ENCODE data around the gene PLEKHA6.

PLEKHA6 gene

DNA sequence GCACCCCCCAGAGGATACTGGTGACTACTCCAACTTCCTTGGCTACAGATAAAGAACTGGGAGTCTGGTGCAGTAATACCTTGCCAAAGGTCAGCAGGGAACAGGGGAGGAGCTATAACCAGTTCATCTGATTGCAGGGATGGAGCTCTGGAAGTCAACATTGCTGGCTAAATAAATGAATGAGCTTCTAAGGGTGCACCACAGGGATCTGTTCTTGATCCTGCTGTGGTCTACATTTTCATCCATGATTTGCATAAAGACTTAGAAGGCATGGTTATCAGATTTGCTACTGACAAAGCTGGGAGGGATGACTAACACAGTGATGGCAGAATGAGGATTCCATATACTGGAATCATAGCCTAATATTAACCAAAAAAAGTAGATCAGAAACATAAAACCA is 18.3 kb downstream of the PLEKHA6 start:
- H3K9ac ChIP-seq (ENCODE audit: low read depth, low read length), result no peak overlapping the region
- H3K27me3 ChIP-seq (ENCODE audit: control insufficient read depth, insufficient read depth, low read length), result peaks cover 21% of the 10 kb centered on the region
- H3K4me3 ChIP-seq (ENCODE audit: low read length), result no peak overlapping the region
- H3K4me1 ChIP-seq (ENCODE audit: control insufficient read depth, insufficient read depth, low read length), result peaks cover 3% of the 10 kb centered on the region
- H3K9me3 ChIP-seq (replicated peaks; ENCODE audit: low read length), result no peaks in the 10 kb centered on the region
- no peaks in the 10 kb centered on the region for H3K36me3 ChIP-seq (ENCODE audit: insufficient read depth, low read length)
- no peak overlapping the region for H3K4me2 ChIP-seq (ENCODE audit: low read length)

DNA sequence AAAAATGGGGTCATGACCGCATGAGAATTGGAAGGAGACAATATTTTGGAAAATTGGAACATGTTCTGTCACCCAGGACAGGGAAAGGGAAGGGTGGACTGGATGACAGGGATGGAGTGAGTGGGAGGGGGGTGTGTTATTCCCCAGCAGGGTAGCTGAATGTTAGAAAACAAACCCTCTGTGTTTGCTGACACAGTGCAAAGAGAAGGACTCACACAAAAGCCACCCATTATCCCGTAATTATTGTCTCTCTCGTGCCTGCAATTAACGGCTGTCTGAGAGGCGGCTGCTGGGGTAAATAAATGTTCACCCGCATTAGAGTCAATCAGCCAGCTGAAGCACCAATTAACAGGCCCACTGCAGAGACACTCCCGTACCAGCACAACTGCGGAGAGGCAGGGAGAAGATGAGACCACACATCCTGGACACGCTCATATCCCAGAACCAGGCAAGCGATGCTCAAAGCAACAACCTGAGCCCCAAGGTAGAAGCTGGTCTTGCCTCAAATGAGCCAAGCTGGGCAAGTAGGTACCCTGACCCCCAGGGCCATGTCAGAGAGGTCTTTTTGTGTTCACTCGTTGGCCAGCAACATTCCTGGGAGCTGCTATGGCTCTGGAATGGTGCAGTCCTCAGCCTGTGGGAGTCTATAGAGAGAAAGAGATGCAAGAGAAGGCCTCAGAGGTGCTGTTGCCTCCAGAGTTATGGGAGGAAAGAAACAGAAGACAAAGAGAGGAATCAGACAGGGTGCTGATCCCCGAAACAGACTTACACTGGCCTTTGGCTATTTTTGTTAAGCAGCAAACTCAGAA is 19.4 kb downstream of the PLEKHA6 start:
- H3K36me3 ChIP-seq (ENCODE audit: insufficient read depth, low read length), result no peaks in the 10 kb centered on the region
- no peak overlapping the region for H3K4me2 ChIP-seq (ENCODE audit: low read length)
- peaks cover 21% of the 10 kb centered on the region for H3K27me3 ChIP-seq (ENCODE audit: control insufficient read depth, insufficient read depth, low read length)
- H3K4me3 ChIP-seq (ENCODE audit: low read length), result no peak overlapping the region
- H3K9me3 ChIP-seq (replicated peaks; ENCODE audit: low read length), result no peaks in the 10 kb centered on the region
- peaks cover 5% of the 10 kb centered on the region for H3K4me1 ChIP-seq (ENCODE audit: control insufficient read depth, insufficient read depth, low read length)
- no peak overlapping the region for H3K9ac ChIP-seq (ENCODE audit: low read depth, low read length)

DNA sequence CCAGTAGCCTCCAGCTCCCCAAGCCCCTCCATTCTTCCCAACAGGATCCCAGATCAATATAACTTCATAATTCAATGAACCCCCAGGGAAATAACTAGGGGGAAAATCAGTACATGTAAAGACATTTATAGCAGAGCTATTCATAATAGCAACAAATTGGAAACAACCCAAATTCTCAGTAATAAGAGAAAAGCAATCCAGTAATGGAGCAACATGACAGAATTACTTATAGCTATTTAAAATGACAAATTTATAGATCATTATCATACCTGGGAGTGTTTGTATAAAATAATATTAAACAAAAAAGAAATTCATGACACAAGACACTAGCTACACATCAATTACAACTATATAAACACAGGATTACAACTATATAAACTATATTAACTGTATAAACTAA is 20.2 kb downstream of the PLEKHA6 start:
- Histone ChIP-seq H3K9ac (ENCODE audit: low read depth, low read length) (no peak overlapping the region), H3K27me3 (ENCODE audit: control insufficient read depth, insufficient read depth, low read length) (peaks cover 21% of the 10 kb centered on the region), H3K36me3 (ENCODE audit: insufficient read depth, low read length) (no peaks in the 10 kb centered on the region), H3K9me3 (replicated peaks; ENCODE audit: low read length) (no peaks in the 10 kb centered on the region), H3K4me3 (ENCODE audit: low read length) (no peak overlapping the region), H3K4me2 (ENCODE audit: low read length) (no peak overlapping the region), H3K4me1 (ENCODE audit: control insufficient read depth, insufficient read depth, low read length) (peaks cover 9% of the 10 kb centered on the region)

DNA sequence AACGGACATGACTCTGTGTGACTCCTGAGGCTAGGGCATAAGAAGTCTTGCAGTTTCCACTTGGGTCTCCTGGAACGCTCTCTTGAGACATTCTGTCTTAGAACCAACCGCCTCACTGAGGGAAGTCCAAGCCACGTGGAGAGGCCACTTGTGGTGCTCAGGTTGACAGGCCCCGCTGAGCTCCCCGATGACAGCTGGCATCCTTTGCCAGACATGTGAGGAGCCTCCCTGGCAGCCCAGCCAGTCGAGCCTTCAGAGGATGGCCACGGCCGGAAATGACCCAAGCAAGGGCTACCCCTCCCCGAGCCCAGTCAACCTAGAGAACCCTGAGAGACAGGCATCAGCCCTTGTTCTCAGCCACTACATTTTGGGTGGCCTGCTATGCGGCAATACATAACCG is 20.7 kb downstream of the PLEKHA6 start:
- H3K4me3 ChIP-seq (ENCODE audit: low read length), result no peak overlapping the region
- no peak overlapping the region for H3K4me2 ChIP-seq (ENCODE audit: low read length)
- H3K9me3 ChIP-seq (replicated peaks; ENCODE audit: low read length), result no peaks in the 10 kb centered on the region
- H3K36me3 ChIP-seq (ENCODE audit: insufficient read depth, low read length), result no peaks in the 10 kb centered on the region
- peaks cover 9% of the 10 kb centered on the region for H3K4me1 ChIP-seq (ENCODE audit: control insufficient read depth, insufficient read depth, low read length)
- H3K9ac ChIP-seq (ENCODE audit: low read depth, low read length), result no peak overlapping the region
- H3K27me3 ChIP-seq (ENCODE audit: control insufficient read depth, insufficient read depth, low read length), result peaks cover 22% of the 10 kb centered on the region

DNA sequence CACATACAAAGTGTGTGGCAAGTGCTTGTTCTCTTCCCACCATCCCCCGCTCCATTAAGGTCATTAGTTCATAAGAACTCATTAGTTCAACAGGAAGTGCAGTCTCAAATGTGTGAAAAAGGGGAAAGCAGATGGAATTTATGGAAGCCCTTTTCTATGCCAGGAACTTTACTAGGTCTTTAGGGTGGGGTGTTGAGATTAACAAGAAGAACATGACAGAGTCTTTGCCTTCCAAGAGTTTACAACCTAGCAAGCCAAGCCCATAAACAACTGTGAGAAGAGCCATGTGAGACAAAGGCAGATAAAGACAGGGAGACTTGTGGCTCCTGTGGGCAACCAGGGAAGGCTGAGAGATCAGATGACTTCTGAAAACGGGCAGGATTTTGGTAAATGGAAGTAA is 21.4 kb downstream of the PLEKHA6 start:
- peaks cover 9% of the 10 kb centered on the region for H3K4me1 ChIP-seq (ENCODE audit: control insufficient read depth, insufficient read depth, low read length)
- no peak overlapping the region for H3K9ac ChIP-seq (ENCODE audit: low read depth, low read length)
- H3K9me3 ChIP-seq (replicated peaks; ENCODE audit: low read length), result no peaks in the 10 kb centered on the region
- H3K4me2 ChIP-seq (ENCODE audit: low read length), result no peak overlapping the region
- no peak overlapping the region for H3K4me3 ChIP-seq (ENCODE audit: low read length)
- no peaks in the 10 kb centered on the region for H3K36me3 ChIP-seq (ENCODE audit: insufficient read depth, low read length)
- H3K27me3 ChIP-seq (ENCODE audit: control insufficient read depth, insufficient read depth, low read length), result peaks cover 27% of the 10 kb centered on the region

DNA sequence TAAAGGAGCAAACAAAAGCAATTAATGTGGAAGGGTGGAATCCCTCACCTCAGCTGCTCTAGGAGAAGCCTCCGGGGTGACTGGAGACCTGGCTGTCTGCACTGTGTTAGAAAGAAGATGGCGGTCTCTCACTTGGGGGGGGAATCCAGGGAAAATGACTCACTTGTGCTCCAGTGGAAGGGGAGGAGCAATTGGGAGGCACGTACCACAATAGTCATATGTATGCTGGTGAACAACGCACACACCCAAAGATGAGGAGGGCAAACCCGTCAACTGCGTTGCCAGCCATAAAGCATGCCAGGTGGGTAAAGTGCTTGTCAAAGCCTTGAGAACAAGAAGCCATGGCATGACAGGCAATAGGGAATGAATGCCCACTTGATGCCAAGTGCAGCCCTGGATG is 22.1 kb downstream of the PLEKHA6 start:
- H3K27me3 ChIP-seq (ENCODE audit: control insufficient read depth, insufficient read depth, low read length), result peaks cover 27% of the 10 kb centered on the region
- H3K36me3 ChIP-seq (ENCODE audit: insufficient read depth, low read length), result no peaks in the 10 kb centered on the region
- no peaks in the 10 kb centered on the region for H3K9me3 ChIP-seq (replicated peaks; ENCODE audit: low read length)
- H3K9ac ChIP-seq (ENCODE audit: low read depth, low read length), result no peak overlapping the region
- no peak overlapping the region for H3K4me2 ChIP-seq (ENCODE audit: low read length)
- H3K4me1 ChIP-seq (ENCODE audit: control insufficient read depth, insufficient read depth, low read length), result peaks cover 9% of the 10 kb centered on the region
- H3K4me3 ChIP-seq (ENCODE audit: low read length), result no peak overlapping the region

DNA sequence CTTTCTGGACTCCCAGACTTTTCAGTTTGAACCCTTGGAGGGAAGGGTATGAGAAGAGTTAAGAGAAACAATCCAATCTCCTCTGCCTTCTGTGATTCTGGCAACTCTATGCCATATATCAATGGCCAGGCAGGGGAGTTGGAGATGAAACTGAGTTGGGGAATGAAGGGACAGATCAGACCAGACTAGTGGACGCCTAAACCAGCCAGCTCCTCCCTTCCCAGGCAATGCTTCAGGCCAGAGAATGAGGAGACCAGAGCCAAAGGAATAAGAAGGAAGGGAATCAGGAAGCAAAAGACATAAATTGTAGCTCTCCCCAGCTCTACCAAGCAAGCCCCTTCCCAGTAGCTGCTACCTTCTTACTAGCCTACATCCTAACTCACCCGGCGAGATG is 22.7 kb downstream of the PLEKHA6 start:
- no peaks in the 10 kb centered on the region for H3K9me3 ChIP-seq (replicated peaks; ENCODE audit: low read length)
- no peak overlapping the region for H3K4me2 ChIP-seq (ENCODE audit: low read length)
- peaks cover 9% of the 10 kb centered on the region for H3K4me1 ChIP-seq (ENCODE audit: control insufficient read depth, insufficient read depth, low read length)
- H3K36me3 ChIP-seq (ENCODE audit: insufficient read depth, low read length), result no peaks in the 10 kb centered on the region
- H3K27me3 ChIP-seq (ENCODE audit: control insufficient read depth, insufficient read depth, low read length), result peaks cover 27% of the 10 kb centered on the region
- no peak overlapping the region for H3K4me3 ChIP-seq (ENCODE audit: low read length)
- no peak overlapping the region for H3K9ac ChIP-seq (ENCODE audit: low read depth, low read length)

DNA sequence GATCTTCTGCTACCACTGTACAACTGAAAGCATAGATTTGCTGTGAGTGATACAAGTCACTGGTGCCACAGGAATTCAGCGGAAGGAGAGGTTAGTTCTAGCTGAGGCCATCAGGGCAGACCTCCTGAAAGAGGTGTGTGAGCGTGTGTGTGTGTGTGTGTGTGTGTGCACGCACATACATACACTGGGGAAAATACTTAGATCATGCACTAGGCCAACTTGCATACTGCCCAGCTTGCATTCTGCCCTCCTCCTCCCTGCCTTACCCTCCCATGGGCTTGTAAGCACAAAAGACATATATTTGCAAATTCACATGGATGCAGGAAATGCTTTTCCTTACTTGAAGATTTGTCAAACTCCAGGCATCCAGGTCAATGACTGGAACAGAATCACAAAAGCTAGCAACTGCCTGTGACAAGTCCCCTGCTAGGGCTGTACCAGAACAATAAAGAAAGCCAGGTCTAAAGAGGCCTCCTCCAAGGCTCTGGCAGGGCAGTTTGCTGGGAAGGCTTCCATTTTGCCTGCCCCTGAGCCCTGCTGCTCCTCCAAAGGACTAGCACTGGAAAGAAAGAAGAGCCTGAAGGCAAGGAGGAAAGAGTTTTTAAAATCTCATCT is 23.2 kb downstream of the PLEKHA6 start:
- Histone ChIP-seq H3K4me1 (ENCODE audit: control insufficient read depth, insufficient read depth, low read length) (peaks cover 9% of the 10 kb centered on the region), H3K27me3 (ENCODE audit: control insufficient read depth, insufficient read depth, low read length) (peaks cover 27% of the 10 kb centered on the region), H3K9me3 (replicated peaks; ENCODE audit: low read length) (no peaks in the 10 kb centered on the region)

DNA sequence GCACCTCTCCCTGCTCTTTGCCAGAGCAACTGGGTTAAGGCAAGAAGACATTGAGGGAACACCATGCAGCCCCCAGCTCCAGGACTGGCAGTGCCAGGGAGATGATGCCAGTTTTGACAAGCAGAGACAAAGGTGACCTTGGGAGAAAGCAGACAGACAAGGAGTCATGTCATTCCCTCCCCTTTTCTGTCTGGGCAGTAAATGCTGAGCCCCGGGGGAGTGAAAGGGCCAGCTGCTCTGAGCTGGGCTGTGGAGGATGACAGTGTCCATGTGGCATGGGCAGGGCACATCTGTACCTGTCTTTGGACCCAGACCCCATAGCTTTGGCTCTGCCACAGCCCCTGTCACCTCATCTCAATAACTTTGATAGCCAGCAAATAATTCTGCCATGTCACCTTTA is 24.2 kb downstream of the PLEKHA6 start:
- Histone ChIP-seq H3K4me3 (ENCODE audit: low read length) (no peak overlapping the region), H3K27me3 (ENCODE audit: control insufficient read depth, insufficient read depth, low read length) (peaks cover 25% of the 10 kb centered on the region), H3K36me3 (ENCODE audit: insufficient read depth, low read length) (no peaks in the 10 kb centered on the region), H3K9me3 (replicated peaks; ENCODE audit: low read length) (no peaks in the 10 kb centered on the region), H3K9ac (ENCODE audit: low read depth, low read length) (no peak overlapping the region), H3K4me2 (ENCODE audit: low read length) (no peak overlapping the region), H3K4me1 (ENCODE audit: control insufficient read depth, insufficient read depth, low read length) (peaks cover 6% of the 10 kb centered on the region)

More for the DNA sequence above, 23.2 kb downstream of the PLEKHA6 start:
- Histone ChIP-seq H3K36me3 (ENCODE audit: insufficient read depth, low read length) (no peaks in the 10 kb centered on the region), H3K4me3 (ENCODE audit: low read length) (no peak overlapping the region), H3K9ac (ENCODE audit: low read depth, low read length) (no peak overlapping the region), H3K4me2 (ENCODE audit: low read length) (no peak overlapping the region)

DNA sequence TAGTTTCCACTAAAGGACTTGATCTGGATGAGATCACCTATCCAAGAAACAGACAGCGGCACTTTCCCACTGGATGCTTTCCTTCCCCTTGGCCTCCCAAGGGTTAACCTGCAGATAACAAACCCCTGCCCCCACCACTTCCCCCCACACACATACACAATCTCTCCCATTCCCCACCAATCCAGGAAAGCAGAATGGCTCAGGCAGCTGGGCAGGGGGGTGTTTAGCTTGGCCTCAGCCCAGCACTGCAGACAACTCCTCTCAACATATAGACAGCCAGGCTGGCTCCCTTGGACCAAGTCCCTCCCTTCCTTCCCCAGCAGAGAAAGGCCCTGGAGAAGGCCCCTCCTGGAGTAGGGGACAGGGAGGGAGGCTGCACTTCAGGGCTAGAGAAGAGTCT is 24.6 kb downstream of the PLEKHA6 start:
- H3K27me3 ChIP-seq (ENCODE audit: control insufficient read depth, insufficient read depth, low read length), result peaks cover 20% of the 10 kb centered on the region
- H3K36me3 ChIP-seq (ENCODE audit: insufficient read depth, low read length), result no peaks in the 10 kb centered on the region
- peaks cover 6% of the 10 kb centered on the region for H3K4me1 ChIP-seq (ENCODE audit: control insufficient read depth, insufficient read depth, low read length)
- no peak overlapping the region for H3K4me3 ChIP-seq (ENCODE audit: low read length)
- H3K9me3 ChIP-seq (replicated peaks; ENCODE audit: low read length), result no peaks in the 10 kb centered on the region
- H3K4me2 ChIP-seq (ENCODE audit: low read length), result no peak overlapping the region
- no peak overlapping the region for H3K9ac ChIP-seq (ENCODE audit: low read depth, low read length)

DNA sequence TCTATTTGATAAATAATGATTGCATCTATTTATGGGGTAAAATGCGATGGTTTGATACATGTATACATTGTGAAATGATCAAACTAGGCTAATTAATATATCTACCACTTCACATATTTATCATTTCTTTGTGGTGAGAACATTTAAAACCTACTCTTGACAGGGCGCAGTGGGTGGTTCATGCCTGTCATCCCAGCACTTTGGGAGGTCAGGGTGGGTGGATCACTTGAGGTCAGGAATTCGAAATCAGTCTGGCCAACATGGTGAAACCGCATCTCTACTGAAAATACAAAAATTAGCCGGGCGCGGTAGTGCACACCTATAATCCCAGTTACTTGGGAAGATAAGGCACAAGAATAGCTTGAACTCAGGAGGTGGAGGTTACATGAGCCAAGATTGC is 25.3 kb downstream of the PLEKHA6 start:
- Histone ChIP-seq H3K4me3 (ENCODE audit: low read length) (no peak overlapping the region), H3K4me2 (ENCODE audit: low read length) (no peak overlapping the region), H3K9me3 (replicated peaks; ENCODE audit: low read length) (no peaks in the 10 kb centered on the region), H3K9ac (ENCODE audit: low read depth, low read length) (no peak overlapping the region), H3K4me1 (ENCODE audit: control insufficient read depth, insufficient read depth, low read length) (peaks cover 6% of the 10 kb centered on the region), H3K36me3 (ENCODE audit: insufficient read depth, low read length) (no peaks in the 10 kb centered on the region), H3K27me3 (ENCODE audit: control insufficient read depth, insufficient read depth, low read length) (peaks cover 17% of the 10 kb centered on the region)

DNA sequence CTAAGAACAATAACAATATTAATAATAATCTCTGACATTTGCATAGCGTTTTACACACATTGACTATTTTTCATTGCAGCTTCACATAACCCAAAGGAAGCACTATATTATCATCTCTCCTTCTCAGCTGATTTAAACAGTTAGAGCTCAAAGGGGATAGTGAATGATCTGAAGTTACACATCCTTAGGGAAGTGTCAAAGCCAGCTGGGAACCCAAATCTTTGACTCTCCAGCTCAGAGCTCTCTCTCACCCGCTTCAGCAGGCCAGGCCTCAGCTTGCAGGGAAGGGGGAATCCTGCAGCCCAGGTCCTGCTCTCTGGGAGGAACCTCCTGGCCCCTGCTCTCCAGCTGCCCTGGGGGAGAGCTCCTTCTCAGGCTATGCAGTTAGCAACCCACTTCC is 26.3 kb downstream of the PLEKHA6 start:
- Histone ChIP-seq H3K36me3 (ENCODE audit: insufficient read depth, low read length) (no peaks in the 10 kb centered on the region), H3K4me1 (ENCODE audit: control insufficient read depth, insufficient read depth, low read length) (peaks cover 6% of the 10 kb centered on the region), H3K27me3 (ENCODE audit: control insufficient read depth, insufficient read depth, low read length) (peaks cover 6% of the 10 kb centered on the region), H3K9me3 (replicated peaks; ENCODE audit: low read length) (no peaks in the 10 kb centered on the region), H3K4me2 (ENCODE audit: low read length) (no peak overlapping the region), H3K4me3 (ENCODE audit: low read length) (no peak overlapping the region), H3K9ac (ENCODE audit: low read depth, low read length) (no peak overlapping the region)
